ENCODE results near the gene NTM.
"Not testable (repeated sequence)": the region's sequence is repeated elsewhere in the genome, so short reads cannot be mapped to it uniquely, and the experiment has no call there.

NTM gene

DNA sequence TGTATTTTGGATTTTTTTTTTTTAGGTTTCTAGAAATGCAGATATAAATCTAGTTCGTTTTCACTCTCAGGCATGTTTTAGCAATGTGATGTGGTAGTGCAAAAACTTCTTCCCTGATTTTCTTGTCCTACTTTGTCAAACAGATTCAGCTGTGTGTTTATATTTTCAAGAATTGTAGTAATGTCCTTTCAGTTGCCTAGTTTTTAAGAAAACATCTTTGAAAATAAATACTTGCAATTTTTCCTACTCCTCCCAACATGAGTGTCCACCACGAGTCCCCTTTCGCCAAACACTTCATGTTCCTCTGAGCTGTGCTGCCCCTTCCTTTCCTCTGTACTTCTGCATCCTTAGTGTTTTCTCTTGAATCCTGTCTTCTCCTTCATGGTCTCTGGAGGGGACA is 686.9 kb downstream of the NTM start:
- no peak overlapping the region for H3K27ac ChIP-seq
- TF ChIP-seq, protein P1, sequence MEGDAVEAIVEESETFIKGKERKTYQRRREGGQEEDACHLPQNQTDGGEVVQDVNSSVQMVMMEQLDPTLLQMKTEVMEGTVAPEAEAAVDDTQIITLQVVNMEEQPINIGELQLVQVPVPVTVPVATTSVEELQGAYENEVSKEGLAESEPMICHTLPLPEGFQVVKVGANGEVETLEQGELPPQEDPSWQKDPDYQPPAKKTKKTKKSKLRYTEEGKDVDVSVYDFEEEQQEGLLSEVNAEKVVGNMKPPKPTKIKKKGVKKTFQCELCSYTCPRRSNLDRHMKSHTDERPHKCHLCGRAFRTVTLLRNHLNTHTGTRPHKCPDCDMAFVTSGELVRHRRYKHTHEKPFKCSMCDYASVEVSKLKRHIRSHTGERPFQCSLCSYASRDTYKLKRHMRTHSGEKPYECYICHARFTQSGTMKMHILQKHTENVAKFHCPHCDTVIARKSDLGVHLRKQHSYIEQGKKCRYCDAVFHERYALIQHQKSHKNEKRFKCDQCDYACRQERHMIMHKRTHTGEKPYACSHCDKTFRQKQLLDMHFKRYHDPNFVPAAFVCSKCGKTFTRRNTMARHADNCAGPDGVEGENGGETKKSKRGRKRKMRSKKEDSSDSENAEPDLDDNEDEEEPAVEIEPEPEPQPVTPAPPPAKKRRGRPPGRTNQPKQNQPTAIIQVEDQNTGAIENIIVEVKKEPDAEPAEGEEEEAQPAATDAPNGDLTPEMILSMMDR (conservative IDR thresholded peaks at IDR 0.05) = no peak

DNA sequence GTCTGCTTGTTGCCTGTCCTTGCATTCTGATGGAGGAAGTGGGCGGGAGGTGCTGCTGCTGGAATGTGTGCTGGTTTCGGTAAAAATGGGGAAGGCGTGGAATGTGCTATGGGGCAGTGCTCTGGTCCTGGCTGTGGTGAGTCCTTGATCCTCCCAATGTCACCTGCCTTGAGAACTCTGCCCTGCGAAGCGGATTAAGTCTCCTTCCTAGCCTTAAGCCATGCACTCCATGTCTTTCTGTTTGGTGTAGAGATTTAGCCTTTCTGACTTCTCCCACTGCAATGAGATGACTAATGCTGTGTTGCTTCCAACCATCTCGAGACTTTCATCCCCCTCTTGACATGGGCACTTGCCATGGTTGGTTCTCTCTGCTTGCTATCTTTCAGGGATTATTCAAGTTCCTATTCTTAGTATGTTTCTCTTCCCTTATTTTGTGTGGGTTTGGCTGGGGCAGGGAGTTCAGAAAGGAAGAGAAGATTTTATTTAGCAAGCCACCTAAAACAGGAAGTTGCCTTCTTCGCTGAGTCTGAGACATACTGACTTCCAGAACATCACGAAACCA is 687.9 kb downstream of the NTM start:
- no peak overlapping the region for H3K27ac ChIP-seq
- TF ChIP-seq, protein P1 (conservative IDR thresholded peaks at IDR 0.05) = no peak

DNA sequence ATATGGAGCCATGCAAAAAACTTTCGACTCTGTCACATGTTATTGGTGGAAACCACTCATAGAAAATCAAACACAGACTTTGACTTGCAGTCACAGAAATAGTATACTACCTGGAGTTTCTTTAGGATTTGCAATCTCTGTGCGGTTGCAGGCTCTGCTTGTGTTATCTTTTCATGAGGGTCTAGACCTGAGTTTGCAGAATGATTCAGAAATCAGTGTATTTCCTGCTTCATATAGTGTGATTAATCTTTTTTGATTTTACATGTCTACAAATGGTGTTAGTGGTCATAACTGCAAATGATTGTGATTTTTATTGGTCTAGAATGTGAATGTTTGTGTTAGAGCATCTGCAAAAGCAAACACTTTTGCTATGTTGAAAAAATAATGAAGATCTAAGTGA is 690.2 kb downstream of the NTM start:
- TF ChIP-seq, protein P1 (conservative IDR thresholded peaks at IDR 0.05) = no peak
- no peak overlapping the region for H3K27ac ChIP-seq

DNA sequence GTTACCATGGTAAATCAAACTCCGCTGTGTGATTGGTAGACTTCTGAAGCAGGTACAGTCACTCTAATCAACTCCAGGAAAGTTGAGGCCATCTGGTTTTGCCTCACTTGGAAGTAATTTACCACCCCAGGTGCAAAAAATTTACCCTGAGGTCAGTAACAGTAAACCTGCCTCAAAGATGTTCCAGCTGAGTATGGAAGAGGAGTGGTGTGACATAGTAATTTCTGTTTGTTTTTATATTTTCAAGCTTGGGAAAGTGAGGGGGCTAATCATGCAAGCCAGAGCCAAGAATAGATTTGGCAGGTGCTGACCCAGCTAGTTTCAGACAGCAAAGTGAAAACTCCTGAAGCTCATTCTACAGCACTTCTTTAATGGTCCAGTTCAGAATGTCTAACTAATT is 691.6 kb downstream of the NTM start:
- TF ChIP-seq, protein P1 (conservative IDR thresholded peaks at IDR 0.05) = no peak
- H3K27ac ChIP-seq = no peak overlapping the region

DNA sequence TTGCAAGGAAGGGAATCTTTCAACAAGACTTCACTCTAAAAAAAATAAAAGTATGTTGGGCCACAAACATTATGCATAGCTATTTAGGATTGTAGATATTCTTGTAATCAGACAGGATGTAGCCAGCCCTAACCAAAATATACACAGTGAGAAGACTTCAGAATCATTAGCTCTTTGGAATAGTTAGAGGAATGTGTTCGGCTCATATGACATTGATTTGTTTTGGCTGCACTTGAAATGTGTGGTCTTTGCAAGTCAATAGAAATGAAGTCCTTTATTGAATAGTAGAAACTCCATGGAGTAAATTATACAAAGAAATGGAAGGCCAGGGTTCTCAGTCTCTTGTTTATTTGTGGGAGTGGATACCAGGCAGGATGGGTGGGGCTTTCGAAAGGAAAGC is 692.1 kb downstream of the NTM start:
- no peak overlapping the region for H3K27ac ChIP-seq
- TF ChIP-seq, protein P1 (conservative IDR thresholded peaks at IDR 0.05) = no peak

DNA sequence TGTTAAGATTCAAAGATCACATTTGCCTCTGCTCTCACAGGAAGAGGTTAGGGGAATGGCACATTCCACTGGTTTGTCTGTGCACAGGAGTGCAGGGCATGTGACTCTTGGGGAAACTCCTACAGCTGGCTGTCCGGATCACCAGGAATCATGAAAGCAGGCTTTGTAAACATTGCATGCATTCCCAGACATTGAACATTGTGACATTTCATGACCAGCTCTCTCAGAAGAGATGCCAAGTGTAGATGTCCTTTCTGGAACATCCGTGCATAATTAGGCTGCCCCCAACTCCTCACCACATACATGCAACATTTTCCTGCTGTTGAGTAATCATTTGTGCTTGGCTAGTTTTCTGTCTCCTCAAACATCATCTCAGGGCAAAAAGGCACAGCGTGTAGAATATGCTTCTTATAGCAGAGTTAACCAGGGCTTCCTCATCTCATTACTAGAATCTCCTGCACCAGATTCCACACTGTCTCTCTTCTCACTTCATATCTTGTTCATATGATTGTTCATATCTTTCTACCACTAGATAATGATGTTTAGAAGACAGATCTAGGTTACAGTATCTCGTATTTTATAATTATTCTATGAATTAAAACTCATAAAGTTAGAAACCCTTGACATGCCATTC is 694.7 kb downstream of the NTM start:
- H3K27ac ChIP-seq = no peak overlapping the region
- TF ChIP-seq, protein P1 (conservative IDR thresholded peaks at IDR 0.05) = no peak

DNA sequence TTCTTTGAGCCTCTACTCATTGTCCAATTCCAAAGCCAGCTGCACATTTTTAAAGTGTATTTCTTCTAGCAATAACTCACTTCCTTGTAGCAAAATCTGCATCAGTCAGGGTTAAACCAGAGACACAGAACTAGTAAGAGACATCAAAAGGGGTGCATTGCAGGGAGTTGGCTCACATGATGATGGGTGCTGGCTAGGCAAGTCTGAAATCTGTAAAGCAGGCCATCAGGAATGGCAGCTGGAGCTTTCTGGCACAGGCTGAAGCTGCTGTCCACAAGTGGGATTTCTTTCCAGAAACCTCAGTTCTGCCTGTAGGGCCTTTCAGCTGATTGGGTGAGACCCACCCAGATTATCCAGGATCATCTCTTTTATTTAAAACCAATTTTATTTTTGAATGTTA is 698.1 kb downstream of the NTM start:
- H3K27ac ChIP-seq = no peak overlapping the region
- TF ChIP-seq, protein P1 (conservative IDR thresholded peaks at IDR 0.05) = no peak

DNA sequence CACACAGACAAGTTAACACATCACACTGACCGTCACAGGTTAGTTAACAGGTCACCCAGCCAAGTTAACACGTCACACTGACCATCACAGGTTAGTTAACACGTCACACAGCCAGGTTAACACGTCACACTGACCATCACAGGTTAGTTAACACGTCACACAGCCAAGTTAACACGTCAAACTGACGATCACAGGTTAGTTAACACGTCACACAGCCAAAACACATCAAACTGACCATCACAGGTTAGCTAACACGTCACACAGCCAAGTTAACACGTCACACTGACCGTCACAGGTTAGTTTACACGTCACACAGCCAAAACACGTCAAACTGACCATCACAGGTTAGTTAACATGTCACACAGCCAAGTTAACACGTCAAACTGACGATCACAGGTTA is 699.2 kb downstream of the NTM start:
- H3K27ac ChIP-seq = not testable (repeated sequence)

DNA sequence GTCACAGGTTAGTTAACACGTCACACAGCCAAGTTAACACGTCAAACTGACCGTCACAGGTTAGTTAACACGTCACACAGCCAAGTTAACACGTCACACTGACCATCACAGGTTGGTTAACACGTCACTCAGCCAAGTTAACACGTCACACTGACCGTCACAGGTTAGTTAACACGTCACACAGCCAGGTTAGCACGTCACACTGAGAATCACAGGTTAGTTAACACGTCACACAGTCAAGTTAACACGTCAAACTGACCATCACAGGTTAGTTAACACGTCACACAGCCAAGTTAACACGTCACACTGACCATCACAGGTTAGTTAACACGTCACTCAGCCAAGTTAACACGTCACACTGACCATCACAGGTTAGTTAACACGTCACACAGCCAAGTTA is 700.5 kb downstream of the NTM start:
- not testable (repeated sequence) for H3K27ac ChIP-seq

Measured in VCaP (cell line).